ENCODE data around the gene OGDH. TPM values are rescaled to one million over a fixed set of nuclear protein-coding genes. Genes with fewer than 3 reads are reported as not detected.
A peak's percentile ranks its signal among the peaks of the same experiment; 100 is the strongest.

OGDH gene
- total RNA-seq, 2 experiments from 2014 or later, result 99.6 to 103 TPM

- peaks cover 34% of the 10 kb centered on the region for H3K4me1 Mint-ChIP-seq
- peak; percentile 98 for DNase-seq
- no peaks in the 10 kb centered on the region for H3K9me3 Mint-ChIP-seq
- H3K27me3 Mint-ChIP-seq, result no peaks in the 10 kb centered on the region
- peak; percentile 86 for ATAC-seq (ENCODE audit: low read depth)
- POLR2A ChIA-PET, result interaction anchor here (0.7 to 3.6 kb wide), 7 partner anchors 43 to 363 kb away, joined by 3 to 25 read pairs (median 3); partner anchors contain the start of genes OGDH, PPIA and TBRG4
- H3K36me3 Mint-ChIP-seq, result peaks cover 5% of the 10 kb centered on the region
- peak within 1 kb of the TSS; percentile 88 for H3K27ac Mint-ChIP-seq
- peak within 1 kb of the TSS; percentile 83 for H3K4me3 Mint-ChIP-seq
Observed at GRCh38 chr7:44748045-44748947, 141.9 kb downstream of the OGDH start, which contains the start of gene ZMIZ2. Gene ZMIZ2 (plus strand): TSS chr7:44748847. CDS start chr7:44756250, 7,403 bp downstream.

- H3K27me3 Mint-ChIP-seq, result no peaks in the 10 kb centered on the region
Observed at GRCh38 chr7:44748948-44749731, 142.7 kb downstream of the OGDH start.

GRCh38 chr7:44749992-44750391, 143.6 kb downstream of the OGDH start:
- no peak for DNase-seq
- no peak for ATAC-seq (ENCODE audit: low read depth)
- POLR2A ChIA-PET, result interaction anchor here (0.5 to 3.6 kb wide), 9 partner anchors 12 to 176 kb away, joined by 3 to 25 read pairs (median 6); partner anchors contain the start of genes DDX56, H2AZ2, OGDH and PURB
- H3K27me3 Mint-ChIP-seq, result no peaks in the 10 kb centered on the region
- no peaks in the 10 kb centered on the region for H3K9me3 Mint-ChIP-seq
- peak overlapping the region; percentile 83 for H3K4me3 Mint-ChIP-seq
- peaks cover 5% of the 10 kb centered on the region for H3K36me3 Mint-ChIP-seq
- peaks cover 31% of the 10 kb centered on the region for H3K4me1 Mint-ChIP-seq
- H3K27ac Mint-ChIP-seq, result peak overlapping the region; percentile 85

More at GRCh38 chr7:44748948-44749731, 142.7 kb downstream of the OGDH start:
- H3K36me3 Mint-ChIP-seq, result peaks cover 5% of the 10 kb centered on the region
- POLR2A ChIA-PET, result interaction anchor here (0.7 to 3.6 kb wide), 12 partner anchors 19 to 362 kb away, joined by 3 to 25 read pairs (median 4); partner anchors contain the start of genes DDX56, H2AZ2, OGDH and PPIA
- H3K9me3 Mint-ChIP-seq, result no peaks in the 10 kb centered on the region
- no peak for DNase-seq
- peak; percentile 4 for ATAC-seq (ENCODE audit: low read depth)
- H3K27ac Mint-ChIP-seq, result peak overlapping the region; percentile 50
- H3K4me1 Mint-ChIP-seq, result peaks cover 29% of the 10 kb centered on the region
- peak overlapping the region; percentile 83 for H3K4me3 Mint-ChIP-seq

GRCh38 chr7:44750424-44750823, 144.0 kb downstream of the OGDH start:
- Mint-ChIP-seq H3K4me1 (peaks cover 32% of the 10 kb centered on the region), H3K27me3 (no peaks in the 10 kb centered on the region), H3K27ac (peak overlapping the region; percentile 85), H3K9me3 (no peaks in the 10 kb centered on the region), H3K36me3 (peaks cover 5% of the 10 kb centered on the region), H3K4me3 (peak overlapping the region; percentile 83)
- POLR2A ChIA-PET, result interaction anchor here (0.5 to 3.6 kb wide), 9 partner anchors 12 to 177 kb away, joined by 3 to 25 read pairs (median 6); partner anchors contain the start of genes DDX56, H2AZ2, OGDH and TMED4
- no peak for ATAC-seq (ENCODE audit: low read depth)
- no peak for DNase-seq

GRCh38 chr7:44750921-44751571, 144.6 kb downstream of the OGDH start:
- no peak for DNase-seq
- H3K36me3 Mint-ChIP-seq, result peaks cover 5% of the 10 kb centered on the region
- peak overlapping the region; percentile 85 for H3K27ac Mint-ChIP-seq
- POLR2A ChIA-PET, result interaction anchor here (0.9 to 3.6 kb wide), 7 partner anchors 18 to 169 kb away, joined by 3 to 25 read pairs (median 5); partner anchors contain the start of genes H2AZ2, OGDH and TMED4
- no peak for ATAC-seq (ENCODE audit: low read depth)
- peak overlapping the region; percentile 83 for H3K4me3 Mint-ChIP-seq
- peaks cover 31% of the 10 kb centered on the region for H3K4me1 Mint-ChIP-seq
- H3K9me3 Mint-ChIP-seq, result no peaks in the 10 kb centered on the region
- no peaks in the 10 kb centered on the region for H3K27me3 Mint-ChIP-seq

- no peaks in the 10 kb centered on the region for H3K27me3 Mint-ChIP-seq
- no peaks in the 10 kb centered on the region for H3K9me3 Mint-ChIP-seq
- no peak overlapping the region for H3K4me3 Mint-ChIP-seq
- ATAC-seq (ENCODE audit: low read depth), result no peak
- peaks cover 27% of the 10 kb centered on the region for H3K4me1 Mint-ChIP-seq
- no peak overlapping the region for H3K27ac Mint-ChIP-seq
- H3K36me3 Mint-ChIP-seq, result peaks cover 5% of the 10 kb centered on the region
- POLR2A ChIA-PET, result interaction anchor here (1.1 kb wide), 1 partner anchor 44 kb away, joined by 3 read pairs; no protein-coding TSS in a partner anchor
- DNase-seq, result no peak
Observed at GRCh38 chr7:44752822-44753221, 146.4 kb downstream of the OGDH start.

GRCh38 chr7:44754802-44755697, 148.6 kb downstream of the OGDH start:
- H3K4me3 Mint-ChIP-seq, result no peak overlapping the region
- peak overlapping the region; percentile 38 for H3K27ac Mint-ChIP-seq
- H3K27me3 Mint-ChIP-seq, result no peaks in the 10 kb centered on the region
- no peaks in the 10 kb centered on the region for H3K9me3 Mint-ChIP-seq
- H3K4me1 Mint-ChIP-seq, result peaks cover 17% of the 10 kb centered on the region
- H3K36me3 Mint-ChIP-seq, result peaks cover 6% of the 10 kb centered on the region
- no peak for DNase-seq
- POLR2A ChIA-PET, result no interaction called here
- ATAC-seq (ENCODE audit: low read depth), result no peak

GRCh38 chr7:44755698-44756627, 149.5 kb downstream of the OGDH start:
- H3K4me1 Mint-ChIP-seq, result peaks cover 8% of the 10 kb centered on the region
- H3K4me3 Mint-ChIP-seq, result no peak overlapping the region
- H3K9me3 Mint-ChIP-seq, result no peaks in the 10 kb centered on the region
- no peaks in the 10 kb centered on the region for H3K27me3 Mint-ChIP-seq
- no peak overlapping the region for H3K27ac Mint-ChIP-seq
- DNase-seq (no peak), ATAC-seq (ENCODE audit: low read depth) (no peak)
- peaks cover 4% of the 10 kb centered on the region for H3K36me3 Mint-ChIP-seq
- POLR2A ChIA-PET, result interaction anchor here (0.5 kb wide), 1 partner anchor 33 kb away, joined by 4 read pairs; no protein-coding TSS in a partner anchor

- no peak overlapping the region for H3K27ac Mint-ChIP-seq
- ATAC-seq (ENCODE audit: low read depth) (no peak), DNase-seq (no peak)
- no peaks in the 10 kb centered on the region for H3K9me3 Mint-ChIP-seq
- POLR2A ChIA-PET, result interaction anchor here (0.5 kb wide), 1 partner anchor 32 kb away, joined by 4 read pairs; no protein-coding TSS in a partner anchor
- H3K4me3 Mint-ChIP-seq, result no peak overlapping the region
- H3K4me1 Mint-ChIP-seq, result peaks cover 3% of the 10 kb centered on the region
- no peaks in the 10 kb centered on the region for H3K27me3 Mint-ChIP-seq
- H3K36me3 Mint-ChIP-seq, result peaks cover 2% of the 10 kb centered on the region
Observed at GRCh38 chr7:44756904-44757303, 150.5 kb downstream of the OGDH start.

GRCh38 chr7:44757311-44757710, 150.9 kb downstream of the OGDH start:
- POLR2A ChIA-PET, result interaction anchor here (1.2 kb wide), 1 partner anchor 118 kb away, joined by 3 read pairs; no protein-coding TSS in a partner anchor
- Mint-ChIP-seq H3K27me3 (no peaks in the 10 kb centered on the region), H3K27ac (no peak overlapping the region), H3K36me3 (peaks cover 6% of the 10 kb centered on the region), H3K4me3 (no peak overlapping the region), H3K9me3 (no peaks in the 10 kb centered on the region), H3K4me1 (peaks cover 3% of the 10 kb centered on the region)
- DNase-seq (no peak), ATAC-seq (ENCODE audit: low read depth) (no peak)

GRCh38 chr7:44757739-44758138, 151.3 kb downstream of the OGDH start:
- POLR2A ChIA-PET, result interaction anchor here (0.7 to 1.2 kb wide), 2 partner anchors 119 to 152 kb away, joined by 3 read pairs; no protein-coding TSS in a partner anchor
- Mint-ChIP-seq H3K4me1 (peaks cover 3% of the 10 kb centered on the region), H3K36me3 (peaks cover 6% of the 10 kb centered on the region), H3K27me3 (no peaks in the 10 kb centered on the region), H3K27ac (no peak overlapping the region), H3K9me3 (no peaks in the 10 kb centered on the region), H3K4me3 (no peak overlapping the region)
- no peak for ATAC-seq (ENCODE audit: low read depth)
- no peak for DNase-seq

All from activated naive CD8-positive, alpha-beta T cell treated with anti-CD3 and anti-CD28 coated beads, Interleukin-2, amount 10 ng/mL, durations not matched to agents 7 days and 5 days (primary cell).